Endometrium (tissue), 2 donors: ENCODE results near the gene PPIH.
"Not testable (repeated sequence)": the region's sequence is repeated elsewhere in the genome, so short reads cannot be mapped to it uniquely, and the experiment has no call there.

ENCODE experiments used
- FAIRE-seq: peaks from 2 replicates; lab custom pipeline; 2012; peaks lifted over from hg19 to GRCh38; lab: Jason Lieb, UNC
- donor health status: control.
- donor health status: control.

PPIH gene

GRCh38 chr1:42657981-42658876 lies at the start of gene PPIH:
Gene PPIH, plus strand, starts transcription at chr1:42658423. Its CDS starts 24 bp downstream, at chr1:42658447.
- peak; percentile 87 for FAIRE-seq

GRCh38 chr1:42613803-42614131 lies 44.5 kb upstream of the PPIH start:
- no peak for FAIRE-seq

GRCh38 chr1:42618866-42619265 lies 39.4 kb upstream of the PPIH start:
- FAIRE-seq = no peak

- FAIRE-seq = no peak
Measured at GRCh38 chr1:42620307-42620706, 37.9 kb upstream of the PPIH start.

- not testable (repeated sequence) for FAIRE-seq
Measured at GRCh38 chr1:42621180-42621579, 37.0 kb upstream of the PPIH start.

GRCh38 chr1:42627205-42627604 lies 31.0 kb upstream of the PPIH start:
- not testable (repeated sequence) for FAIRE-seq

- no peak for FAIRE-seq
Measured at GRCh38 chr1:42639116-42639515, 19.1 kb upstream of the PPIH start.

- no peak for FAIRE-seq
Measured at GRCh38 chr1:42646056-42646455, 12.2 kb upstream of the PPIH start.

GRCh38 chr1:42657201-42657600 lies 1.0 kb upstream of the PPIH start:
- no peak for FAIRE-seq

- FAIRE-seq = no peak
Measured at GRCh38 chr1:42658877-42659337, 684 bp downstream of the PPIH start.

GRCh38 chr1:42660907-42661500 lies 2.8 kb downstream of the PPIH start:
- no peak for FAIRE-seq

GRCh38 chr1:42669936-42670335 lies 11.7 kb downstream of the PPIH start:
- FAIRE-seq = no peak

GRCh38 chr1:42670425-42670824 lies 12.2 kb downstream of the PPIH start:
- FAIRE-seq = no peak

- FAIRE-seq = no peak
Measured at GRCh38 chr1:42674214-42674613, 16.0 kb downstream of the PPIH start.

- no peak for FAIRE-seq
Measured at GRCh38 chr1:42674682-42675081, 16.5 kb downstream of the PPIH start.

- FAIRE-seq = no peak
Measured at GRCh38 chr1:42675467-42675866, 17.2 kb downstream of the PPIH start.

- no peak for FAIRE-seq
Measured at GRCh38 chr1:42676534-42677087, 18.4 kb downstream of the PPIH start.

GRCh38 chr1:42679364-42679983 lies 21.3 kb downstream of the PPIH start:
- no peak for FAIRE-seq

- FAIRE-seq = no peak
Measured at GRCh38 chr1:42680055-42680454, 21.8 kb downstream of the PPIH start.

GRCh38 chr1:42680921-42681683 lies 22.9 kb downstream of the PPIH start:
- no peak for FAIRE-seq

- peak; percentile 91 for FAIRE-seq
Measured at GRCh38 chr1:42681741-42682483, 23.7 kb downstream of the PPIH start, which contains the start of gene YBX1. Gene YBX1, plus strand, starts transcription at chr1:42682418. Its CDS starts 148 bp downstream, at chr1:42682566.

GRCh38 chr1:42682484-42682738 lies 24.2 kb downstream of the PPIH start:
- not testable (repeated sequence) for FAIRE-seq
